BJ (cell line): ENCODE measurements around the gene ADPGK. TPM values are rescaled to one million over a fixed set of nuclear protein-coding genes. Genes with fewer than 3 reads are reported as not detected.
"Not testable (repeated sequence)": the region's sequence is repeated elsewhere in the genome, so short reads cannot be mapped to it uniquely, and the experiment has no call there.

Experiments used
- CTCF ChIA-PET: fragments of 350-600 bp; formaldehyde crosslinking; extraction: SDS; loops from one replicate; lab custom pipeline; 2021; ENCODE audit warnings: antibody characterized with exemption, inconsistent platforms; lab: Yijun Ruan, JAX
- POLR2A ChIA-PET: fragments of 300-600 bp; sonication (Branson Sonifier 250); formaldehyde crosslinking; extraction: SDS; loops from one replicate; lab custom pipeline; 2021; ENCODE audit warnings: antibody characterized with exemption; lab: Charles Lee
- DNase-seq: peaks from one replicate; pipeline ENCODE4 v3.0.0-alpha.2; 2011; ENCODE audit warnings: low read depth
- H3K27me3 ChIP-seq: 2 replicates; pipeline ENCODE4 v1.6.0; 2011; ENCODE audit warnings: low read length; ENCODE audit not compliant: control insufficient read depth, insufficient read depth
- H3K36me3 ChIP-seq: 2 replicates; pipeline ENCODE4 v1.5.1; 2011; ENCODE audit warnings: low read length; ENCODE audit not compliant: control insufficient read depth, insufficient read depth
- H3K4me3 ChIP-seq: 2 replicates; pipeline ENCODE4 v1.5.1; 2011; ENCODE audit warnings: low read depth, mild to moderate bottlenecking, control low read depth, low read length
- polyA plus RNA-seq: library from polyadenylated mRNA; depleted of rRNA; stranded (reverse); fragments of >200 nt; gene quantifications from 2 replicates; pipeline ENCODE4 v1.2.3, GENCODE V29; 2011
- TF ChIP-seq, protein P1 (sequence below): IDR thresholded peaks from 2 replicates; pipeline ENCODE4 v1.5.1; 2011; ENCODE audit warnings: low read depth, mild to moderate bottlenecking, control low read depth, inconsistent platforms, low read length, moderate library complexity; ENCODE audit not compliant: insufficient read depth

ADPGK gene
- polyA plus RNA-seq, 1 experiment, result 67.6 TPM

DNA sequence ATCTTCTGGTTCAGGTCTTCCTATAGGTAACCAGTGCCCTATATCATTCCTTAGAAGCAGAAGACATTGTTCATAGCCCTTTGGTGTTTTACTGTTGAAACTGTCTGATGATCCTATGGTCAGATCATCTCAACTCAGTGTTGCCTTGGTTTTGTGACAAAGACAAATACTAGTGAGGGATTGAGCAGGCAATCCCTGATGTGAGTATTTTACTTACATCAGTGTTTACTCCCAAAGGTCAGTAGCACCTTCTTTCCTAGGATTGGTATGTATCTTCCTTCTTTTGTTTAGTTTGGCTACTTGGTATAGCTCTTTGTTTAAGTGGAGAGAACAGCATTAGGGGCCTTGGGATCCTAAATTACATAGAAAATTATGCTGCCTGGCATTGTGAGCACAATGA, 56.4 kb downstream of the ADPGK start:
- ChIA-PET CTCF (interaction anchor here (0.6 kb wide), 1 partner anchor 1321 kb away, joined by 3 read pairs; no protein-coding TSS in a partner anchor), POLR2A (no interaction called here)
- Histone ChIP-seq H3K27me3 (no peaks in the 10 kb centered on the region), H3K36me3 (peaks cover 2% of the 10 kb centered on the region), H3K4me3 (no peak overlapping the region)
- DNase-seq, result no peak
- TF ChIP-seq, protein P1, sequence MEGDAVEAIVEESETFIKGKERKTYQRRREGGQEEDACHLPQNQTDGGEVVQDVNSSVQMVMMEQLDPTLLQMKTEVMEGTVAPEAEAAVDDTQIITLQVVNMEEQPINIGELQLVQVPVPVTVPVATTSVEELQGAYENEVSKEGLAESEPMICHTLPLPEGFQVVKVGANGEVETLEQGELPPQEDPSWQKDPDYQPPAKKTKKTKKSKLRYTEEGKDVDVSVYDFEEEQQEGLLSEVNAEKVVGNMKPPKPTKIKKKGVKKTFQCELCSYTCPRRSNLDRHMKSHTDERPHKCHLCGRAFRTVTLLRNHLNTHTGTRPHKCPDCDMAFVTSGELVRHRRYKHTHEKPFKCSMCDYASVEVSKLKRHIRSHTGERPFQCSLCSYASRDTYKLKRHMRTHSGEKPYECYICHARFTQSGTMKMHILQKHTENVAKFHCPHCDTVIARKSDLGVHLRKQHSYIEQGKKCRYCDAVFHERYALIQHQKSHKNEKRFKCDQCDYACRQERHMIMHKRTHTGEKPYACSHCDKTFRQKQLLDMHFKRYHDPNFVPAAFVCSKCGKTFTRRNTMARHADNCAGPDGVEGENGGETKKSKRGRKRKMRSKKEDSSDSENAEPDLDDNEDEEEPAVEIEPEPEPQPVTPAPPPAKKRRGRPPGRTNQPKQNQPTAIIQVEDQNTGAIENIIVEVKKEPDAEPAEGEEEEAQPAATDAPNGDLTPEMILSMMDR, result no peak

DNA sequence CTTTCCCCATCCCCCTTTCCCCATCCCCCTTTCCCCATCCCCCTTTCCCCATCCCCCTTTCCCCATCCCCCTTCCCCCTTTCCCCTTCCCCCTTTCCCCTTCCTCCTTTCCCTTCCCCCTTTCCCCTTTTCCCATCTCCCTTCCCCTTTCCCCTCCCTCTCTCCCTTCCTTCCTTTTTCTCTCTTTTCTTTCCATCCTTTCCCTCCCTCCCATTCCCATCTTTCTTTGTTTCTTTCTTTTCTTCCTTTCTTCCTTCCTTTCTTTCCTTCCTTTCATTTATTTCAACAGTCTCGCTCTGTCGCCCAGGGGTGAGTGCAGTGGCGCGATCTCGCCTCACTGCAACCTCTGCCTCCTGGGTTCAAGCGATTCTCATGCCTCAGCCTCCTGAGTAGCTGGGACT, 57.7 kb downstream of the ADPGK start:
- POLR2A ChIA-PET, DNase-seq, H3K27me3 ChIP-seq, H3K36me3 ChIP-seq, H3K4me3 ChIP-seq: not testable (repeated sequence)
- CTCF ChIA-PET, result interaction anchor here (0.8 kb wide), 1 partner anchor 19 kb away, joined by 3 read pairs; no protein-coding TSS in a partner anchor

- Histone ChIP-seq H3K27me3 (no peaks in the 10 kb centered on the region), H3K36me3 (no peaks in the 10 kb centered on the region; the same call in none of the 2 replicates), H3K4me3 (no peak overlapping the region)
- ChIA-PET POLR2A (no interaction called here), CTCF (interaction anchor here (1.3 to 4.1 kb wide), 2 partner anchors 10 to 357 kb away, joined by 3 to 39 read pairs; no protein-coding TSS in a partner anchor)
- DNase-seq, result no peak
- TF ChIP-seq, protein P1, result no peak
These were observed 58.1 kb downstream of the ADPGK start for GRCh38 chr15:72725446-72725845.

DNA sequence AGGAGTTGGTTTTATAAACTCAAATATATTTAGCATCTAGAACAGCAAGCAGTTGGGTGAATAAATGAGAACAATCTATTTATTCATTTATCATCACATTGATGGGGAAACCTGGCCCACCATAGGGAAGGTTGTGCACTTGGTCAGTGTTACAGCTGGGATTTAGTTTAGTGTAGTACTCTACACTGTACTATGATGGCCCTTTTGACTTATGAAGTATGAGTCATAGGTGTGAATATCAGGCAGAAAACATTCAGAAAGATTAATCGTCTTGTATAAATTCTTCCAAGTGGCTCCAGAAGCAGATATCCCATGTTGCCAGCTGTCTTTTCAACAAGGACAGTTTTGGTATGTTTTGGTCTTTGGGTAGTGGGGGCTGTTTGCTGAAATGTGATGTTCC, 59.5 kb downstream of the ADPGK start:
- DNase-seq, result no peak
- H3K4me3 ChIP-seq, result no peak overlapping the region
- POLR2A ChIA-PET, result no interaction called here
- TF ChIP-seq, protein P1, result no peak
- CTCF ChIA-PET, result interaction anchor here (0.9 to 4.1 kb wide), 5 partner anchors 7 to 358 kb away, joined by 3 to 39 read pairs (median 16); no protein-coding TSS in a partner anchor
- H3K27me3 ChIP-seq, result no peaks in the 10 kb centered on the region
- H3K36me3 ChIP-seq, result no peaks in the 10 kb centered on the region; the same call in none of the 2 replicates

DNA sequence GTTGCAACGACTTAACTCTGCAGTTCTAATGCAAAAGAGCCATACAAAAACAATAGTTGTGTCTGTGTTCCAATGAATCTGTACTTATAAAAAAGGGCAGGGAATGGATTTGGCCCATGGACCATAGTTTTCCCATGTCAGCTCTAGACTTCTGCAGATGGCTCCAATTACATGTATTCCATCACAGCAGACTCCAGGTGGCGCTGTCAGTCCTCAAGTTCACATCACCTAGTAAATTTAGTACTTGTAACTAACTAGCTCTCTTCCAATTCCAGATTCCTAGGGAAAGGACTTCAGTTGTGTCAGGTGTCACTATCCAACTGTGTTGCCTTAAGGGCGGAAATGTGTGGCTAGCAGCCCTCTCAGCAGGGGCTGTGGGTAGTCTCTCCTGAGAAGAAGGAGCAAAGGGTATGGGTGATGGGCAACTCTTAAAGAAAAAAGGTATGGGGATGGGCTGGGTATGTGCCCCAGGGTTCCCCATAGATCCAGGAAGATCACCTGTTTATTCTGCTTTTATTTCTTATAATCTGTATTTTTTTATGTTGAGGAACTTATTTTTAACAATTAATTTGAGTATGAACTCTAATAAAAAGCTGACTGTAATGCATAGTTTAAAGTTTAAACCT, 61.4 kb downstream of the ADPGK start:
- H3K36me3 ChIP-seq, result no peaks in the 10 kb centered on the region; the same call in none of the 2 replicates
- no peaks in the 10 kb centered on the region for H3K27me3 ChIP-seq
- H3K4me3 ChIP-seq, result no peak overlapping the region
- TF ChIP-seq, protein P1, result peak; percentile 78
- CTCF ChIA-PET, result interaction anchor here (0.5 to 4.1 kb wide), 27 partner anchors 8 to 552 kb away, joined by 3 to 39 read pairs (median 4); partner anchors contain the start of genes BBS4 and HIGD2B
- POLR2A ChIA-PET, result no interaction called here
- DNase-seq, result no peak

DNA sequence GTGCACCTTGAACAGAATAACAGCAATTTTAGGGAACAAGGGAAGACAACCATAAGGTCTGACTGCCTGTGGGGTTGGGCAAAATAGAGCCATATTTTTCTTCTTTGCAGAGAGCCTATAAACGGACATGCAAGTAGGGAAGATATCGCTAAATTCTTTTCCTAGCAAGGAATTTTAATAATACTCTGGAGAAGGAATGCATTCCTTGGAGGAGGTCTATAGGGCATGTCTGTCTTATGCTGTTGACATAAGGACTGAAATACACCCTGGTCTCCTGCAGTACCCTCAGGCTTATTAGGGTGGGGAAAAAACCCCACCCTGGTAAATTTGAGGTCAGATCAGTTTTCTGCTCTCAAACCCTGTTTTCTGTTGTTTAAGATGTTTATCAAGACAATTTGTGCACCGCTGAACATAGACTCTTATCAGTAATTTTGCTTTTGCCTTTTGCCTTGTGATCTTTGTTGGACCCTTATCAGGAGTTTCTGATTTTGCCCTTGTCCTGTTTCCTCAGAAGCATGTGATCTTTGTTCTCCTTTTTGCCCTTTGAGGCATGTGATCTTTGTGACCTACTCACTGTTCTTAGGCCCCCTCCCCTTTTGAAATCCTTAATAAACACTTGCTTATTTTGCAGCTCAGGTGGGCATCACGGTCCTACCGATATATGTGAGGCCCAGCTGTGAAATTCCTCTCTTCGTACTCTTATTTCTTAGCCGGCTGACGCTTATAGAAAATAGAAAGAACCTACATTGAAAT, 74.8 kb downstream of the ADPGK start:
- H3K36me3 ChIP-seq, DNase-seq, POLR2A ChIA-PET, CTCF ChIA-PET, H3K4me3 ChIP-seq, H3K27me3 ChIP-seq: not testable (repeated sequence)
